Fibroblast of the conjunctiva (primary cell): Measurements from ENCODE around the gene DPH7.
"Not testable (repeated sequence)": the region's sequence is repeated elsewhere in the genome, so short reads cannot be mapped to it uniquely, and the experiment has no call there.

Experiments used
- DNase-seq: peaks from one replicate; pipeline ENCODE4 v3.0.0-alpha.2; 2010; ENCODE audit warnings: low read depth

Gene DPH7

DNA sequence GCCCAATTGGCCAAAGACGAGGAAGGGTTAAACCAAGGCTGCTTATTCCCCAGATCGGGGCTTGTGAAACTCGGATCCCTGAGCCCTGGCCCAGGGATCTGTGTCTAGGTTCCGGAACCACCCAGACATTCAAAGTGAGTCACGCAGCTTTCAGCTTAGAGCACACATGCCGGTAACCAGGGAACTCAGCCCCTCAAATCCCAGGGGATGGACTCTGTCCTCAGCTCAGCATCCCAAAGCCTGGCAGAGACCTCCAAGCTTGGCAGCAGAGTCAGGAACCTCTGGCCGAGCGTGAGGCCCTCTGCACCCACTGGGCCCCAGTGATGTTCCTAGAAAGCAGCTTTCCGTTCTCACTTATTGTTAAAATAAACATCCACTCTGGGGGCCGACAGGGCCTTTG, 33.6 kb downstream of the DPH7 start:
- DNase-seq: no peak

DNA sequence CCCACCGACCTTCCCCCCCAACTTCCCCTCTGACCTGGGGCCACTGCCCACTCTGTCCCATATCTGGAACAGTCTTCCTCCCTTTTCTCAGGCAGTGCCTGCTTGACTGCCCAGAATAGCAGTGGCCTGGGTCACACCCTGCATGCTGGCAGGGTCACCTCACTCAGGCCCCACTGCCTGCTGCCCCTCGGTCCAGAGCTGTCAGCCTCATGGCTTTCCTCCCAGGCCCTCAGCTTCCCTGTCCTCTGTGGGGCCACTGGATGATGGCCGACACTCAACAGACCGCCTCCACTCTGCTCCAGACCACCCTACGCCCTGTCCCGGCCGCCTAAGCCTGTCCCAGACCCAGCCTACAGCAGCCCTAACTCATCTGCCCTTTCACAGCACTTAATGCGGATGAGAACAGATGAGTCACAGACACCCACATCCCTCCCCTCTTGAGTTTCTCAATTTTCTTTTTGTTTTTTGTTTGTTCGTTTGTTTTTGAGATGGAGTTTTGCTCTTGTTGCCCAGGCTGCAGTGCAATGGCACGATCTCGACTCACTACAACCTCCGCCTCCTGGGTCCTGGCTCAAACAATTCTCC, 34.5 kb downstream of the DPH7 start:
- no peak for DNase-seq

DNA sequence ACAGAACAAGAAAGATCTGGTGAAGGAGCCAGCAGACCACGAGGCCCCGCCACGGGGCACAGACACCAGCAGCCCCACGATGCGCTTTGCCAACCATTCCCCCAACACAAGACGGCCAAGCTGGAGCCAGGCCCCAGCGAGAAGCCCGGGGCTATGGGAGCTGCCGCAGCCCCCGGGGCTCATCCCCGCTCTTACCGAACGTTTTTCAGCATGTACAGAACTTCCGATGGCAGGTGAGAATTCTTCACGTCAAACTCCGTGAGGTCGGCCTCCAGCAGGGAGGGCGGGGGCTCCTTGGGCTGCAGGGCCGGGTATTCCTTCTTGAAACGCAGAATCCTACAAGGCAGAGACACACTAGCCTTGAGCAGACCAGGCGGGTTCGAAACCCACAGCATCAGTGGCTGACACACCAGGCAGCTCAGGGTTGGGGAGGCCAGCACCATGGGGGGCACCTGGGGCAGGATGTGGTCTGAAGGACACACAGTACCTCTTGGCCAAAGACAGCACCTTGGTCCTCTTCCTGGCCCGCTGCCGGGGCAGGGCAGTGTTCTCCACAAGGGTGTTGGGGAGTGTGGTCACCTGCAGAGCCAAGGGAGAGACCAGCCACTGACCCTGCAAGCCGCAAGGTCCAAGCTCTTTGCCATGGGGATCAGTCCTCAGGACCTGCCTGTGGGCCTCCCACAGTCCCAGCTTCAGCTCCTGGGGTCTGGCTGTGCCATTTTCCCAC, 35.3 kb downstream of the DPH7 start:
- no peak for DNase-seq

DNA sequence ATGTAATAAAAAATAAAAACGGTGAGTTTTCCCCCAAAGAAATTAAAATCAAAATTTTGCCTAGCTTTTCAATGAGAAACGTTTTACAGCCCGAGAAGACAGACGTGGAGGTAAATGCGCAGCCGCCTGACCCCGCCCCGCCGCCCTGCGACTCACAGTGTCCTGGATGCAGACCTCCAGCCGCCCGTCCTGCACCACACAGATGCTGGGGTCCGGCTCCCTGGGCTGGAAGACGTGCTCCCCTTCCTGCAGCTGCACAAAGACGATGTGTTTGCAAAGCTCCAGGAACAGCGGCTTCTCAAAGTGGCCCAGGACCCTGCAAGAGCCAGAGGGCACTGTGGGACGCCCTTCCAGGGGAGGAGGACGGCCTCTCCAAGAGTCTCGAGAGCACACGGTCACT, 36.2 kb downstream of the DPH7 start:
- DNase-seq: no peak

DNA sequence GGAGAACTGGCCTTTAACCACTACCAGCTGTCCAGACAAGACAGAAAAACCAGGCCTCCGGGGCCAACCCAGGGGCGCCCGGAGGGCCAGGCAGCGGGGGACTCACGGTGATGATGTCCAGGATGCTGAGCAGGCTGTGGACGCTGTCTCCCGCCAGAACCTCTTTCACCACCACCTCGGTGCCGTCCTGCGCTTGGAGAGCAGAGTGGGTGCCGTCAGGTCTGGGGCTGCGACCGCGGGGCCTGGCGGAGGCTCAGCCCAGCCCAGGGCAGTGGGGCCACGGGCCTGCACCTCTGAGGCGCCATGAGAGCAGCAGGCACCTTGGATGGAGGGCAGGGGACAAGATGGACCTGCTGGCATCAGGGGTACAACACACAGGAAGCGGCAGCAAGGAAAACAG, 38.2 kb downstream of the DPH7 start:
- no peak for DNase-seq

DNA sequence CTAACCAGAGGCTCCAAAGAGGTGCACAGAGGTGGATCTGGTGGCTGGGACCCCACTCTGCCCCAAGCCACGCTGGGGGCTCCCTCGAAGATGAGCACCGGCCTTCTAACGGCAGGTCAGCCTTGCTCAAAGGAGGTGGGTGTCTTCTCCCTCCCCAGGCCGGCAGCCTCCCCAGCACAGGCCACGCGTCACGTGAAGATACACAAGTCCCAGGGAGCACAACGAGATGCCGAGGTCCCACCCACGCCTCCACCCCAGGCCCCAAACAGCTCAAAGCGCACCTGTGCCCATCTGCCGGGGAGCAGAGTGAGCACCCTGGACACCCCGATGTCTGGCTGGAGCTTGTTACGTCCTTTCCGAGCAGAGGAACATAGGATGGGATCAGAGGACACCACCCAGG, 40.7 kb downstream of the DPH7 start:
- no peak for DNase-seq

DNA sequence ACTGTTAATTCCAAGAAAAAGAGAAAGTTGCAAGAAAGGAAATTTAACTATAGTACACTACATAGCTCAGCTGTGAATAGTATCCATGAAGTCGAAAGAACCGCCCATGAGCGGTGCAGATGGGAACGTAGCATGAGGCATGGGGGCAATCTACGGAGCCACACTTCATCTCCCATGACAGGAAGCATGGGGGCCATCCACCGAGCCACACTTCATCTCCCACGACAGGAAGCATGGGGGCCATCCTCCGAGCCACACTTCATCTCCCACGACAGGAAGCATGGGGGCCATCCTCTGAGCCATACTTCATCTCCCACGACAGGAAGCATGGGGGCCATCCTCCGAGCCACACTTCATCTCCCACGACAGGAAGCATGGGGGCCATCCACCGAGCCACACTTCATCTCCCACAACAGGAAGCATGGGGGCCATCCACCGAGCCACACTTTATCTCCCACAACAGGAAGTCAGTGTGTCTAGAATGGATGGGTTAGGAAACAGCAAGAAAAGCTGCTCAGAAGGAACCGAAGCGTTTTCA, 42.1 kb downstream of the DPH7 start:
- DNase-seq: not testable (repeated sequence)

DNA sequence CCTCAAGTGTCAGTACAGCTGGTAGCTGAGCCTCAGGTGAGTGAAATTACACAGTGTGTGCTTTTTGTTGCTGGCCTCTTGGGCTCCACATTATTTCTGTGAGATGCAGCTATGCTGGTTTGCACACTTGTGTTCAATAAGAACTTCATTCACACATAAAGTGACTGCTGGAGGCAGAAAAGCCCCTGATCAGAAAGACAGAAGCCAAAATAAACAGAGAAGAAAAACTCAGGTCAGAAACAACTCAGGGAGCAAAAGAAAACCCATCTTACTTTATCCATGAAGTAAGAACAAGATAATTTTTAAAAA, 43.7 kb downstream of the DPH7 start:
- DNase-seq: no peak

DNA sequence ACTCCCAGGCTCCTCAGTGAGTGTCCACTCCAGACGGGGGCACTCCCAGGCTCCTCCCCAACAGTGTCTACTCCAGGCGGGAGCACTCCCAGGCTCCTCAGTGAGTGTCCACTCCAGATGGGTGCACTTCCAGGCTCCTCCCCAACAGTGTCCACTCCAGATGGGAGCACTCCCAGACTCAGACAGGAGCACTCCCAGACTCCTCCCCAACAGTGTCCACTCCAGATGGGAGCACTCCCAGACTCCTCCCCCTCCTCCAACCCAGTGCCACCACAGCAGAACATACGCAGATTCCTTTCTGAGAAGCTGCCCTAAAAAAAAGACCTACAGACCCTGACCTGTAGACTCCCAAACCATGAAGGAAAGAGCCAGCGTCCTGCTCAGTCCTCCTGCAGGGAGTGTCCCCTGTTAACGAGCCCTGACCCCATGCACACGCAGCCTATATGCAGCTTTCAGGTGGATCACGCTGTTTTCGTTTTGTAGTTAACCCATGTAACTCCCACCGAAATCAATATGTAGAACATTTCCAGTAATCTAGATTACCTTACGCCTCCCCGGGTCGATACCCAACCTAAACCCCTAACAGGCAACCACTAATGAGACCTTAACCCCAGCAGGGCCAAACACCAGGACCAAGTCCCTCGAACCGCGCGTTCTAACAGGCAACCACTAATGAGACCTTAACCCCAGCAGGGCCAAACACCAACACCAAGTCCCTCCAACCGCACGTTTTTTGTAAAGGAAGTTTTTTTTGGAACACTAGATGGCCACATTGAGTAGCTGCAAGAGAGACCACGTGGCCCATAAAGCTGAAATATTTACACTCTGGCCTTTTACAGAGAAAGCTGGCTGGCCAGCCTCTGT, 44.2 kb downstream of the DPH7 start:
- DNase-seq: peak; percentile 51

DNA sequence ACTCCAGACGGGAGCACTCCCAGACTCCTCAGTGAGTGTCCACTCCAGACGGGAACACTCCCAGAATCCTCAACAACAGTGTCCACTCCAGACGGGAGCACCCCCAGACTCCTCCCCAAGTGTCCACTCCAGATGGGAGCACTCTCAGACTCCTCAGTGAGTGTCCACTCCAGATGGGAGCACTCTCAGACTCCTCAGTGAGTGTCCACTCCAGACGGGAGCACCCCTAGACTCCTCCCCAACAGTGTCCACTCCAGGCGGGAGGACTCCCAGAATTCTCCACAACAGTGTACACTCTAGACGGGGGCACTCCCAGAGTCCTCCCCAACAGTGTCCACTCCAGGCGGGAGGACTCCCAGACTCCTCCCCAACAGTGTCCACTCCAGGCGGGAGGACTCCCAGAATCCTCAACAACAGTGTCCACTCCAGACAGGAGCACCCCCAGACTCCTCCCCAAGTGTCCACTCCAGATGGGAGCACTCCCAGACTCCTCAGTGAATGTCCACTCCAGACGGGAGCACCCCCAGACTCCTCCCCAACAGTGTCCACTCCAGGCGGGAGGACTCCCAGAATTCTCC, 45.7 kb downstream of the DPH7 start:
- DNase-seq: not testable (repeated sequence)

DNA sequence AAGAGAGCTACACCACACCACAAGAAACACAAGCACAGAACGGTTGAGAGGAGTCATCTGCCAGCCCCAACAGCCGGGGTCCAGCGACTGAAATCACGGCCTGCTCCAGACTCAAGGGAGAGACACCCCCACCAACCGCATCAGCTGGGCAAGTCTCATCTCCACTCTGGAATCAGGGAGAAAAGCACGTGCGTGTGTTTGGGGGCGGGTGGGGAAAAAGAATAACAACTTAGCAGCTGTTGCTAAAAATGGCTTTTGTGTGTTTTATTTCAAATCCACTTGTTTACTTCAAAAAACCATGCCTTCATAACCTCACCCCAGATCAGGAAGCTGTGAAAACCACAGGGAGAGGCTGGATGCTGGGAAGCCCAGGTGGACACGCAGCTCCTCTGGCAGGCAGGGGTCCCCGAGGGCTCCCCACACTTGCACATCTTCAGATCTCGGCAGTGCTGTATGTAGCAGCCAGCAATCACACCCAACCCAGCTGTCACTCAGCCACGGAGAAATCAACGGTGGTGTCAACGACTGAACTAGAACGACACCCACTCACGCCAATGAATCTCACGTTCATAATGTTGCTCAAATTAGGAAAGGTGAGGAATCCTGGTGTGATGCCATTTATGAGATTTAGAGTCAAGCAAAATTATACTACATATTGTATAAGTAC, 47.5 kb downstream of the DPH7 start:
- DNase-seq: no peak

DNA sequence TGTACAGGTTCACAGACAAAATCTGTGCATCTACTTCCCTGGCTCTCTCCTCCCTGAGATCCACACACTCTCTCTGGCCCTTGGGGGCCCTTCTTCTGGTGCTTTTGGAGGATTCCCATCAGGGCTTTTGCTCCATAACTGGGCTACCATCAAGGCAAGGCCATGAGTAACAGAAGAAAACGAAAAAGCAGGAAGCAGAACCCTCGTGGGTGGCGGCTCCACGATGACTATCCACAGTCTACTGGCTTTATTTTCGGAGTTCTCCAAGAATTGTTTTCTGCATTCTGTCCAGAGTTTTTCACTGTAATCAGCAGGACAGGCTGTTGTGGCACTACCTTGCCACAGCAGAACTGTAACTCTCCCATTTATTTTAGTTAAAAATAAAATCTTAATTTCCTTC, 48.4 kb downstream of the DPH7 start:
- DNase-seq: no peak

DNA sequence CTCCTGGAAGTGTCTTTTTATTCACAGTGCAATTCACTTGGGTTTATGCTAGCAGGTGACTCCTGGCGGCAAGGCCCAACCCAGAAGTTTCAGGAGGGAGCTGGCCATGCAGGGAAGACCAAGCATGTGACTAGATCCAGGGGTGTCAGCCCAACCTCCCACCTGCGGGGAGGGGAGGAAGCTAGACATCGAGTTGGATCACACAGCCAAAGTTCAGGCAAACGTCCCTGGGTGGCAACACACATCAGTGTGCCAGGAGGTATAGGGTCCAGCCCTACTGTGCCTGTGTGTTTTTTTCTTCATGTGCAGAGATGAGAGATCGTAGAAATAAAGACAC, 53.8 kb downstream of the DPH7 start:
- no peak for DNase-seq

DNA sequence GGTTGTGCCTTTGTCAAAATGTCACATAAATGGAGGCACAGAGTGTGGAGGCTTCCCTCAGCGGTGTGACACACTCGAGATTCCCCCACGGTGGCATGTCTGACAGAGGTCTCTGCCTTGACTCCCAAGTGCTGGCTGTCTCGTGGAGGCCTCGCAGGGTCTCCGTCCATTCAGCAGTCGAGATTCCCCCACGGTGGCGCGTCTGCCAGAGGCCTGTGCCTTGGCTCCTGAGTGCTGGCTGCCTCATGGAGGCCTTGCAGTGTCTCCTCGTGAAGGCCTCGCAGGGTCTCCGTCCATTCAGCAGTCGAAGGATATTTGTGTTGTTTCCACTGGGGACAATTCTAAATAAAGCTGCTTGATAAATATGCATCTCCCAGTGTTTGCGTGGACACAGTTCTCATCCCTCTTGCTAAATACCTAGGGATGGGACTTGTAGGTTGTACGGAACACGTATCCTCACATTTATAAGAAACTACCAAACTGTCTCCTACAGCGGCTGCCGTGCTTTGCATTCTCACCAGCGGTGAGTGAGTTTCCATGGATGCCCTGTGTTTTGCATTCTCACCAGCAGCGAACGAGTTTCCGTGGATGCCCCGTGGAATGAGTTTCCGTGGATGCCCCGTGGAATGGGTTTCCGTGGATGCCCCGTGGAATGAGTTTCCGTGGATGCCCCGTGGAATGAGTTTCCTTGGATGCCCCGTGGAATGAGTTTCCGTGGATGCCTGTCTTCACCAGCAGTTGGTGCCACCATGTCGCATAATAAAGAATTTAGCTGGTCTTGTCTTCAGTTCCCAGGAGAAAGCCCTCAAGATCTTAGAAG, 54.4 kb downstream of the DPH7 start:
- DNase-seq: no peak

DNA sequence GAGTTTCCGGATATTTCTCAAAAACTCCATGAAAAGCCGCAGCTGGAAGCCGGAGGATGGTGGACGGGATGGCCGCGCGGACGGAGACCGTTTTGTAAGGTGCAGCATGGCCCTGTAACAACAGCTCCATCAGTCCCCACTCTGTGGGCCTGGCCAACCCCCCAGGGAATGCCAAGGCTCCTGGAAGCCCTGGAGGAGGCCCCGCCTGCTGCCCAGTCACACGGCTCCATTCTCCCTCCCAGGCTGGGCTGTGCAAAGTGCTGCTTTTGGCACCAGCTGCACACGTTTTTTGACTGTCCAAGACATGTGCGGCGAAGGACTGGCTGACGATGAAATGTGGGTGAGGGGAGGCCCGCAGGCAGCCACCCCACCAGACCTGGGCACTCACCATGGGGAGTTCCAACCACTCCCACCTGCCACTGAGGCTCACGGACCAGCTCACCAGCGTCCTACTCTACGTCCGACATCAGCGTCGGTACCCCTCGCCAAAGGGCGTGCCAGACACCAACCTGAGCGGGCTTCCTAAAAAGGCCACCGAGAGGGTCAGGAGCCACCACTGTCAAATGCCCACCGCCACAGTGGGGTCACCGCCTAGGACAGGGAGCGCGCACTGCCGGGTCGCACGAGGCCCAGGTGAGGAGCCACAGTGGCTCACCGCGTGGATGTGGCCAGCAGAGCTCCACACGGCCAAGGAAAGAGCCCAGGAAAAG, 55.8 kb downstream of the DPH7 start:
- no peak for DNase-seq

DNA sequence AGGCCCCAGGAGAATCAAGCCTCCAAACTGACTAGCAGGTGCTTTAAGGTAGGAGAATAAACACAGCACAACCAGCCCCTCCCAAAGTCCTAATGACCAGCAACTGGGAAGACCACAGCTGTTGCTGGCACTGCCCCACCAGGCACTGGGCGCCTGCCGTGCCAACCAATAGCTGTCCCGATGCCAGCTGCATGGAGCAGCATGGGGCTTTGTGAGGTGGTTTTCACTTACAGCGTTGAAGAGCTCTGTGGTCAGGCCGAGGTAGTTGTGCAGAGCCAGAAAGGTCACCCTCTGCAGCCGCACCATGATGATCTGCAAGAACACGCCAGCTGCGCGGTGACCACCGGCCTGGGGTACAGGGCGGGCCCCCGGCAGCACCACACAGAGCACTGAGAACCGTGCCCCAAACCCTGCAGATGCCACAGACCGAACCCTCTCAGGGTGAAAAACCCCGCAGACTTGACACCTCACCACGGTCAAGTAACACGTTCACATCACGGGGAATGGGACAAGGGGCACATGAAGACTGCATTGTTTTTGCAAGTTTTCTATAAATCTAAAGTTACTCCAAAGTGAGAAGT, 57.2 kb downstream of the DPH7 start:
- no peak for DNase-seq

DNA sequence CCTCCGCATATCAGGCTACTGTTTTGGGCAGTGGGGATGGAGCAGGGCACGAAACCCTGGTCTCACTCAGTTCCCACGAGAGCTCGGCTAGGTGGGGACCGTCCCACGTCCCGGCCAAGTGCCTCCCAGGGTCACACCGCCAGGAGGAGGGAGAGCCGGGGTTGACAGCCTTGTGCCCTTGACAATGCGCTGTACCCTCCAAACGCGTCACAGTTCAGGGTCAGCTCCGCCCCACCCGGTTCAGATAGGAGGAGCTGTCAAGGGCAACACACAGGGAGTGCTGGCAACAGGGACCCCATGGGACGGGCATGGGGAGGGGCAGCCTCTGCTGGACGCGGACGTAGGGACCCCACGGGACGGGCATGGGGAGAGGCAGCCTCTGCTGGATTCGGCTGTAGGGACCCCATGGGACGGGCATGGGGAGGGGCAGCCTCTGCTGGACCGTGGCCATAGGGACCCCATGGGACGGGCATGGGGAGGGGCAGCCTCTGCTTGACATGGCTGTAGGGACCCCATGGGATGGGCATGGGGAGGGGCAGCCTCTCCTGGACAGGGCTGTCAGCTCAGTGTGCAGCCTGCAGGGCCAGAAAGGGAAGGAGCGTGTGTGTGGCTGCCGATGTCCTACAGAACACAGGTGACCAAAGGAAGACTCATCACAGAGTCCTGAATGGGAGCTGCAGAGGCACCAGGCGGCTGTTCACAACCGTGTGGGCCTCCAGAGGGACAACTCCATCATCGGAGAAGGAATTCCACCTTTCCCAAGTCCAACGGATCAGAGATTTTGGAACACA, 57.9 kb downstream of the DPH7 start:
- no peak for DNase-seq

DNA sequence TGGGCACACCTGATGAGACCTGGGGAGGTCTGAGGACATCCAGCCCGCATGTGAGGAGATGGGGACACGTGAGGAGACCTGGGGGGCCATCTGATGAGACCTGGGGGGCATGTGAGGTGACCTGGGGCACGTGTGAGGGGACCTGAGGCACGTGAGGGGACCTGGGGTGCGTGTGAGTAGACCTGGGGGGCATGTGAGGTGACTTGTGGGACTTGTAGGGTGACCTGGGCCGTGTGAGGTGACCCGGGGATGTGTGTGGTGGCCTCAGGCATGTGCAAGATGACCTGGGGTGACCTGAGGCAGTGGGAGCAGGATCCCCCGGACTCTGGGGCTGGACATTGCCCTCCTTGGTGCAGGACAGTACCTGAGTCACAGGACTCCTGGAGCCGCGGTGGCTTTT, 59.2 kb downstream of the DPH7 start:
- no peak for DNase-seq

DNA sequence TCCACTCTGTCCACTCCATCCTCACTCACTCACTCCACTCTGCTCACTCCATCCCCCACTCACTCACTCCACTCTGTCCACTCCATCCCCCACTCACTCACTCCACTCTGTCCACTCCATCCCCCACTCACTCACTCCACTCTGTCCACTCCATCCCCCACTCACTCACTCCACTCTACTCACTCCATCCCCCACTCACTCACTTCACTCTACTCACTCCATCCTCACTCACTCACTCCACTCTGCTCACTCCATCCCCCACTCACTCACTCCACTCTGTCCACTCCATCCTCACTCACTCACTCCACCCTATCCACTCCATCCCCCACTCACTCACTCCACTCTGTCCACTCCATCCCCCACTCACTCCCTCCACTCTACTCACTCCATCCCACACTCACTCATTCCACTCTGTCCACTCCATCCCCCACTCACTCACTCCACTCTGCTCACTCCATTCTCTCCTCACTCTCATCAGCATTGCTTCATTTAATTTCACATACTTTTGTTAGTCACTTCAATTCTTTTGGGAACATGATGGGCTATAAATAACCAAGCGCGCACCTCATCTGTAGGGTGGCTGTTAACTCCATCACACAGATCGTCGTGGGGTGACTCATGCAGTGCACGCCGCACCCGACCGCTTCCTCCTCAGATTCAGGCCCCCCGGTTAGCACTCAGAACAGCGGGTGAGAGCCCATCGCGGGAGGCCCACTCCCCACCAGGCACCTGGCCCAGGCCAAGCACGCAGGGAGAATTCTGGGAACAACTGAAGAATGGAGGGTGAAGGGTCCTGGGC, 59.9 kb downstream of the DPH7 start:
- DNase-seq: not testable (repeated sequence)
